HEK293 (cell line): ENCODE measurements around the gene WDR86.

Experiments
- KLF1 ChIP-seq: fragments of 450-650 bp; formaldehyde crosslinking; IDR thresholded peaks from 2 replicates; pipeline ENCODE4 v1.5.1; 2016; ENCODE audit warnings: missing biosample characterization, missing genetic modification characterization
- KLF16 ChIP-seq: fragments of 450-650 bp; formaldehyde crosslinking; IDR thresholded peaks from 2 replicates; pipeline ENCODE4 v1.5.1; 2017; ENCODE audit warnings: missing biosample characterization, missing genetic modification characterization
- KLF9 ChIP-seq: fragments of 450-650 bp; formaldehyde crosslinking; IDR thresholded peaks from 2 replicates; pipeline ENCODE4 v1.5.1; 2016; ENCODE audit warnings: missing biosample characterization, missing genetic modification characterization, low read depth
- MEIS1 ChIP-seq: sonication (generic); formaldehyde crosslinking; IDR thresholded peaks from 2 replicates; pipeline ENCODE4 v1.8.1; 2022; ENCODE audit warnings: missing genetic modification reagents, mild to moderate bottlenecking, borderline replicate concordance
- REST ChIP-seq: fragments of 450-650 bp; formaldehyde crosslinking; IDR thresholded peaks from 2 replicates; pipeline ENCODE4 v1.5.1; 2016; ENCODE audit warnings: missing biosample characterization, missing genetic modification characterization
- TRIM28 ChIP-seq: IDR thresholded peaks from 2 replicates; pipeline ENCODE4 v1.6.1; 2011; ENCODE audit warnings: low read length, control low read depth, borderline replicate concordance
- ZNF23 ChIP-seq: fragments of 450-650 bp; formaldehyde crosslinking; IDR thresholded peaks from 2 replicates; pipeline ENCODE4 v1.5.1; 2016; ENCODE audit warnings: missing biosample characterization, missing genetic modification characterization, borderline replicate concordance
- ZNF529 ChIP-seq: fragments of 450-650 bp; formaldehyde crosslinking; IDR thresholded peaks from 2 replicates; pipeline ENCODE4 v1.5.1; 2017; ENCODE audit warnings: missing genetic modification characterization, missing biosample characterization; ENCODE audit not compliant: insufficient replicate concordance
- ZNF670 ChIP-seq: fragments of 450-650 bp; formaldehyde crosslinking; IDR thresholded peaks from 2 replicates; pipeline ENCODE4 v1.5.1; 2016; ENCODE audit warnings: missing biosample characterization, missing genetic modification characterization, low read depth
- TF ChIP-seq, protein P1 (sequence below): IDR thresholded peaks from 2 replicates; pipeline ENCODE4 v1.6.1; 2011; ENCODE audit warnings: mild to moderate bottlenecking, low read depth, low read length, borderline replicate concordance
- TF ChIP-seq, protein P2 (sequence below): fragments of 450-650 bp; formaldehyde crosslinking; IDR thresholded peaks from 2 replicates; pipeline ENCODE4 v1.5.1; 2016; ENCODE audit warnings: missing biosample characterization, missing genetic modification characterization
- TF ChIP-seq, protein P3 (sequence below): fragments of 450-650 bp; formaldehyde crosslinking; IDR thresholded peaks from 2 replicates; pipeline ENCODE4 v1.5.1; 2016; ENCODE audit warnings: missing biosample characterization, missing genetic modification characterization
- TF ChIP-seq, protein P4 (sequence below): fragments of 450-650 bp; formaldehyde crosslinking; IDR thresholded peaks from 2 replicates; pipeline ENCODE4 v1.5.1; 2016; ENCODE audit warnings: missing biosample characterization, missing genetic modification characterization

GRCh38 chr7:151415375-151416105, 5.7 kb upstream of the WDR86 start:
- TF ChIP-seq, protein P1, sequence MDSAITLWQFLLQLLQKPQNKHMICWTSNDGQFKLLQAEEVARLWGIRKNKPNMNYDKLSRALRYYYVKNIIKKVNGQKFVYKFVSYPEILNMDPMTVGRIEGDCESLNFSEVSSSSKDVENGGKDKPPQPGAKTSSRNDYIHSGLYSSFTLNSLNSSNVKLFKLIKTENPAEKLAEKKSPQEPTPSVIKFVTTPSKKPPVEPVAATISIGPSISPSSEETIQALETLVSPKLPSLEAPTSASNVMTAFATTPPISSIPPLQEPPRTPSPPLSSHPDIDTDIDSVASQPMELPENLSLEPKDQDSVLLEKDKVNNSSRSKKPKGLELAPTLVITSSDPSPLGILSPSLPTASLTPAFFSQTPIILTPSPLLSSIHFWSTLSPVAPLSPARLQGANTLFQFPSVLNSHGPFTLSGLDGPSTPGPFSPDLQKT, result no peak
- no peak for TF ChIP-seq ZNF23
- TF ChIP-seq, protein P2, sequence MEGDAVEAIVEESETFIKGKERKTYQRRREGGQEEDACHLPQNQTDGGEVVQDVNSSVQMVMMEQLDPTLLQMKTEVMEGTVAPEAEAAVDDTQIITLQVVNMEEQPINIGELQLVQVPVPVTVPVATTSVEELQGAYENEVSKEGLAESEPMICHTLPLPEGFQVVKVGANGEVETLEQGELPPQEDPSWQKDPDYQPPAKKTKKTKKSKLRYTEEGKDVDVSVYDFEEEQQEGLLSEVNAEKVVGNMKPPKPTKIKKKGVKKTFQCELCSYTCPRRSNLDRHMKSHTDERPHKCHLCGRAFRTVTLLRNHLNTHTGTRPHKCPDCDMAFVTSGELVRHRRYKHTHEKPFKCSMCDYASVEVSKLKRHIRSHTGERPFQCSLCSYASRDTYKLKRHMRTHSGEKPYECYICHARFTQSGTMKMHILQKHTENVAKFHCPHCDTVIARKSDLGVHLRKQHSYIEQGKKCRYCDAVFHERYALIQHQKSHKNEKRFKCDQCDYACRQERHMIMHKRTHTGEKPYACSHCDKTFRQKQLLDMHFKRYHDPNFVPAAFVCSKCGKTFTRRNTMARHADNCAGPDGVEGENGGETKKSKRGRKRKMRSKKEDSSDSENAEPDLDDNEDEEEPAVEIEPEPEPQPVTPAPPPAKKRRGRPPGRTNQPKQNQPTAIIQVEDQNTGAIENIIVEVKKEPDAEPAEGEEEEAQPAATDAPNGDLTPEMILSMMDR, result no peak
- no peak for TF ChIP-seq ZNF529 (tag by site-specific recombination)
- no peak for TF ChIP-seq ZNF670 (tag by site-specific recombination)
- TF ChIP-seq, protein P3, sequence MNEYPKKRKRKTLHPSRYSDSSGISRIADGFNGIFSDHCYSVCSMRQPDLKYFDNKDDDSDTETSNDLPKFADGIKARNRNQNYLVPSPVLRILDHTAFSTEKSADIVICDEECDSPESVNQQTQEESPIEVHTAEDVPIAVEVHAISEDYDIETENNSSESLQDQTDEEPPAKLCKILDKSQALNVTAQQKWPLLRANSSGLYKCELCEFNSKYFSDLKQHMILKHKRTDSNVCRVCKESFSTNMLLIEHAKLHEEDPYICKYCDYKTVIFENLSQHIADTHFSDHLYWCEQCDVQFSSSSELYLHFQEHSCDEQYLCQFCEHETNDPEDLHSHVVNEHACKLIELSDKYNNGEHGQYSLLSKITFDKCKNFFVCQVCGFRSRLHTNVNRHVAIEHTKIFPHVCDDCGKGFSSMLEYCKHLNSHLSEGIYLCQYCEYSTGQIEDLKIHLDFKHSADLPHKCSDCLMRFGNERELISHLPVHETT (tag by site-specific recombination), result no peak
- TF ChIP-seq REST (tag by site-specific recombination), result no peak
- TF ChIP-seq, protein P4, sequence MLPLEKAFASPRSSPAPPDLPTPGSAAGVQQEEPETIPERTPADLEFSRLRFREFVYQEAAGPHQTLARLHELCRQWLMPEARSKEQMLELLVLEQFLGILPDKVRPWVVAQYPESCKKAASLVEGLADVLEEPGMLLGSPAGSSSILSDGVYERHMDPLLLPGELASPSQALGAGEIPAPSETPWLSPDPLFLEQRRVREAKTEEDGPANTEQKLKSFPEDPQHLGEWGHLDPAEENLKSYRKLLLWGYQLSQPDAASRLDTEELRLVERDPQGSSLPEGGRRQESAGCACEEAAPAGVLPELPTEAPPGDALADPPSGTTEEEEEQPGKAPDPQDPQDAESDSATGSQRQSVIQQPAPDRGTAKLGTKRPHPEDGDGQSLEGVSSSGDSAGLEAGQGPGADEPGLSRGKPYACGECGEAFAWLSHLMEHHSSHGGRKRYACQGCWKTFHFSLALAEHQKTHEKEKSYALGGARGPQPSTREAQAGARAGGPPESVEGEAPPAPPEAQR, result no peak
- no peak for TF ChIP-seq KLF1 (tag by site-specific recombination)
- TF ChIP-seq KLF9, result no peak
- no peak for TF ChIP-seq KLF16 (tag by site-specific recombination)
- TF ChIP-seq TRIM28, result no peak
- TF ChIP-seq MEIS1 (CRISPR knock-in tag), result no peak
